WTC11 (cell line): ENCODE data around the gene GNPTG. TPM values are rescaled to one million over a fixed set of nuclear protein-coding genes. Genes with fewer than 3 reads are reported as not detected.

Source experiments
- ATAC-seq: fragments of 200-7000 bp; cut with Tn5 transposase; 2 replicates; pipeline ENCODE4 v1.10.0; 2021; ENCODE audit warnings: mild to moderate bottlenecking, moderate library complexity
- CTCF ChIA-PET: fragments of 300-600 bp; sonication (Branson Sonifier 250); formaldehyde crosslinking; loops from one replicate; lab custom pipeline; 2021; ENCODE audit warnings: antibody characterized with exemption; lab: Charles Lee
- POLR2A ChIA-PET: fragments of 350-600 bp; sonication (Branson Sonifier 250); formaldehyde crosslinking; loops from one replicate; lab custom pipeline; 2021; ENCODE audit warnings: antibody characterized with exemption; lab: Charles Lee
- DNase-seq: peaks from one replicate; pipeline ENCODE4 v3.0.0; 2021; ENCODE audit warnings: low spot score
- H3K27ac Mint-ChIP-seq: 2 replicates; pipeline ENCODE4 v1.8.0; 2021; ENCODE audit warnings: mixed read lengths
- H3K27me3 Mint-ChIP-seq: 2 replicates; pipeline ENCODE4 v1.8.0; 2021; ENCODE audit warnings: low read depth, mild to moderate bottlenecking, moderate library complexity, mixed read lengths
- H3K36me3 Mint-ChIP-seq: 2 replicates; pipeline ENCODE4 v1.8.0; 2021; ENCODE audit warnings: mixed read lengths
- H3K4me1 Mint-ChIP-seq: 2 replicates; pipeline ENCODE4 v1.8.0; 2022; ENCODE audit warnings: mixed read lengths
- H3K4me3 Mint-ChIP-seq: 2 replicates; pipeline ENCODE4 v1.8.0; 2021; ENCODE audit warnings: mild to moderate bottlenecking, moderate library complexity, mixed read lengths
- H3K9me3 Mint-ChIP-seq: 2 replicates; pipeline ENCODE4 v1.8.0; 2021; ENCODE audit warnings: mixed read lengths
- ATF6 ChIP-seq: sonication (generic); formaldehyde crosslinking; IDR thresholded peaks from 2 replicates; pipeline ENCODE4 v1.8.1; 2023; ENCODE audit warnings: mild to moderate bottlenecking, missing genetic modification reagents
- CBFB ChIP-seq: sonication (generic); formaldehyde crosslinking; IDR thresholded peaks from 2 replicates; pipeline ENCODE4 v1.8.1; 2022; ENCODE audit warnings: mild to moderate bottlenecking, low read depth, missing genetic modification reagents
- CREB1 ChIP-seq: sonication (generic); formaldehyde crosslinking; IDR thresholded peaks from 2 replicates; pipeline ENCODE4 v1.8.0; 2023; ENCODE audit warnings: mild to moderate bottlenecking, missing genetic modification reagents
- CTCF ChIP-seq: fragments of 200-600 bp; IDR thresholded peaks from 2 replicates; pipeline ENCODE4 v1.8.0; 2022; ENCODE audit warnings: antibody characterized with exemption
- ESRRA ChIP-seq: sonication (generic); formaldehyde crosslinking; IDR thresholded peaks from 2 replicates; pipeline ENCODE4 v1.8.1; 2022; ENCODE audit warnings: mild to moderate bottlenecking, missing genetic modification reagents, borderline replicate concordance
- GTF2I ChIP-seq: fragments of 250-450 bp; sonication (Bioruptor Pico); conservative IDR thresholded peaks from 2 replicates; pipeline ENCODE4 v1.4.0; 2021; ENCODE audit warnings: mild to moderate bottlenecking
- JAZF1 ChIP-seq: fragments of 250-450 bp; sonication (Bioruptor Pico); IDR thresholded peaks from 2 replicates; pipeline ENCODE4 v1.9.0; 2021; ENCODE audit warnings: moderate library complexity, mild to moderate bottlenecking, inconsistent platforms
- MAX ChIP-seq: sonication (generic); formaldehyde crosslinking; IDR thresholded peaks from 2 replicates; pipeline ENCODE4 v1.8.0; 2022; ENCODE audit warnings: mild to moderate bottlenecking, missing genetic modification reagents
- NFE2L1 ChIP-seq: sonication (generic); formaldehyde crosslinking; IDR thresholded peaks from 2 replicates; pipeline ENCODE4 v1.8.1; 2023; ENCODE audit warnings: missing genetic modification reagents
- PREB ChIP-seq: sonication (generic); formaldehyde crosslinking; IDR thresholded peaks from 2 replicates; pipeline ENCODE4 v1.8.1; 2022; ENCODE audit warnings: mild to moderate bottlenecking, missing genetic modification reagents, moderate library complexity, borderline replicate concordance
- PRRX2 ChIP-seq: fragments of 250-450 bp; sonication (Bioruptor Pico); IDR thresholded peaks from 2 replicates; pipeline ENCODE4 v1.8.0; 2021; ENCODE audit warnings: mild to moderate bottlenecking
- TCF7 ChIP-seq: sonication (generic); formaldehyde crosslinking; IDR thresholded peaks from 2 replicates; pipeline ENCODE4 v1.8.0; 2022; ENCODE audit warnings: mild to moderate bottlenecking, low read depth, missing genetic modification reagents, moderate library complexity
- ZNF416 ChIP-seq: fragments of 250-450 bp; sonication (Bioruptor Pico); IDR thresholded peaks from 2 replicates; pipeline ENCODE4 v1.9.0; 2021; ENCODE audit warnings: mild to moderate bottlenecking, inconsistent platforms
- ZNF671 ChIP-seq: fragments of 250-450 bp; sonication (Bioruptor Pico); IDR thresholded peaks from 2 replicates; pipeline ENCODE4 v1.8.0; 2021; ENCODE audit warnings: mild to moderate bottlenecking
- total RNA-seq: library from RNA; stranded (reverse); gene quantifications from 3 replicates; pipeline ENCODE4 v1.2.3, GENCODE V29; 2021
- TF ChIP-seq, protein P1 (sequence below): sonication (generic); formaldehyde crosslinking; IDR thresholded peaks from 2 replicates; pipeline ENCODE4 v1.8.0; 2022; ENCODE audit warnings: mild to moderate bottlenecking, missing genetic modification reagents
- TF ChIP-seq, protein P2 (sequence below): sonication (generic); formaldehyde crosslinking; IDR thresholded peaks from 2 replicates; pipeline ENCODE4 v1.8.1; 2023; ENCODE audit warnings: mild to moderate bottlenecking, missing genetic modification reagents, borderline replicate concordance
- TF ChIP-seq, protein P3 (sequence below): sonication (generic); formaldehyde crosslinking; IDR thresholded peaks from 2 replicates; pipeline ENCODE4 v1.8.1; 2022; ENCODE audit warnings: low read depth, mild to moderate bottlenecking, moderate library complexity, missing genetic modification reagents, borderline replicate concordance
- TF ChIP-seq, protein P4 (sequence below): sonication (generic); formaldehyde crosslinking; IDR thresholded peaks from 2 replicates; pipeline ENCODE4 v1.8.0; 2022; ENCODE audit warnings: missing genetic modification reagents

Gene GNPTG
- total RNA-seq, 1 experiment from 2014 or later = 35.9 TPM

- TF ChIP-seq MAX (CRISPR knock-in tag) (no peak), ZNF416 (CRISPR knock-in tag) (no peak), PRRX2 (CRISPR knock-in tag) (no peak), CBFB (CRISPR knock-in tag) (no peak), JAZF1 (CRISPR knock-in tag) (no peak), CREB1 (no peak), CTCF (no peak), TCF7 (CRISPR knock-in tag) (no peak), ZNF671 (CRISPR knock-in tag) (no peak), ESRRA (no peak)
- TF ChIP-seq, protein P1, sequence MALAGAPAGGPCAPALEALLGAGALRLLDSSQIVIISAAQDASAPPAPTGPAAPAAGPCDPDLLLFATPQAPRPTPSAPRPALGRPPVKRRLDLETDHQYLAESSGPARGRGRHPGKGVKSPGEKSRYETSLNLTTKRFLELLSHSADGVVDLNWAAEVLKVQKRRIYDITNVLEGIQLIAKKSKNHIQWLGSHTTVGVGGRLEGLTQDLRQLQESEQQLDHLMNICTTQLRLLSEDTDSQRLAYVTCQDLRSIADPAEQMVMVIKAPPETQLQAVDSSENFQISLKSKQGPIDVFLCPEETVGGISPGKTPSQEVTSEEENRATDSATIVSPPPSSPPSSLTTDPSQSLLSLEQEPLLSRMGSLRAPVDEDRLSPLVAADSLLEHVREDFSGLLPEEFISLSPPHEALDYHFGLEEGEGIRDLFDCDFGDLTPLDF (CRISPR knock-in tag) = no peak
- TF ChIP-seq, protein P2, sequence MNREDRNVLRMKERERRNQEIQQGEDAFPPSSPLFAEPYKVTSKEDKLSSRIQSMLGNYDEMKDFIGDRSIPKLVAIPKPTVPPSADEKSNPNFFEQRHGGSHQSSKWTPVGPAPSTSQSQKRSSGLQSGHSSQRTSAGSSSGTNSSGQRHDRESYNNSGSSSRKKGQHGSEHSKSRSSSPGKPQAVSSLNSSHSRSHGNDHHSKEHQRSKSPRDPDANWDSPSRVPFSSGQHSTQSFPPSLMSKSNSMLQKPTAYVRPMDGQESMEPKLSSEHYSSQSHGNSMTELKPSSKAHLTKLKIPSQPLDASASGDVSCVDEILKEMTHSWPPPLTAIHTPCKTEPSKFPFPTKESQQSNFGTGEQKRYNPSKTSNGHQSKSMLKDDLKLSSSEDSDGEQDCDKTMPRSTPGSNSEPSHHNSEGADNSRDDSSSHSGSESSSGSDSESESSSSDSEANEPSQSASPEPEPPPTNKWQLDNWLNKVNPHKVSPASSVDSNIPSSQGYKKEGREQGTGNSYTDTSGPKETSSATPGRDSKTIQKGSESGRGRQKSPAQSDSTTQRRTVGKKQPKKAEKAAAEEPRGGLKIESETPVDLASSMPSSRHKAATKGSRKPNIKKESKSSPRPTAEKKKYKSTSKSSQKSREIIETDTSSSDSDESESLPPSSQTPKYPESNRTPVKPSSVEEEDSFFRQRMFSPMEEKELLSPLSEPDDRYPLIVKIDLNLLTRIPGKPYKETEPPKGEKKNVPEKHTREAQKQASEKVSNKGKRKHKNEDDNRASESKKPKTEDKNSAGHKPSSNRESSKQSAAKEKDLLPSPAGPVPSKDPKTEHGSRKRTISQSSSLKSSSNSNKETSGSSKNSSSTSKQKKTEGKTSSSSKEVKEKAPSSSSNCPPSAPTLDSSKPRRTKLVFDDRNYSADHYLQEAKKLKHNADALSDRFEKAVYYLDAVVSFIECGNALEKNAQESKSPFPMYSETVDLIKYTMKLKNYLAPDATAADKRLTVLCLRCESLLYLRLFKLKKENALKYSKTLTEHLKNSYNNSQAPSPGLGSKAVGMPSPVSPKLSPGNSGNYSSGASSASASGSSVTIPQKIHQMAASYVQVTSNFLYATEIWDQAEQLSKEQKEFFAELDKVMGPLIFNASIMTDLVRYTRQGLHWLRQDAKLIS (CRISPR knock-in tag) = no peak
- TF ChIP-seq, protein P3, sequence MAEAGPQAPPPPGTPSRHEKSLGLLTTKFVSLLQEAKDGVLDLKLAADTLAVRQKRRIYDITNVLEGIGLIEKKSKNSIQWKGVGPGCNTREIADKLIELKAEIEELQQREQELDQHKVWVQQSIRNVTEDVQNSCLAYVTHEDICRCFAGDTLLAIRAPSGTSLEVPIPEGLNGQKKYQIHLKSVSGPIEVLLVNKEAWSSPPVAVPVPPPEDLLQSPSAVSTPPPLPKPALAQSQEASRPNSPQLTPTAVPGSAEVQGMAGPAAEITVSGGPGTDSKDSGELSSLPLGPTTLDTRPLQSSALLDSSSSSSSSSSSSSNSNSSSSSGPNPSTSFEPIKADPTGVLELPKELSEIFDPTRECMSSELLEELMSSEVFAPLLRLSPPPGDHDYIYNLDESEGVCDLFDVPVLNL = no peak
Observed at GRCh38 chr16:1313721-1314369, 37.9 kb upstream of the GNPTG start (continued).

DNA sequence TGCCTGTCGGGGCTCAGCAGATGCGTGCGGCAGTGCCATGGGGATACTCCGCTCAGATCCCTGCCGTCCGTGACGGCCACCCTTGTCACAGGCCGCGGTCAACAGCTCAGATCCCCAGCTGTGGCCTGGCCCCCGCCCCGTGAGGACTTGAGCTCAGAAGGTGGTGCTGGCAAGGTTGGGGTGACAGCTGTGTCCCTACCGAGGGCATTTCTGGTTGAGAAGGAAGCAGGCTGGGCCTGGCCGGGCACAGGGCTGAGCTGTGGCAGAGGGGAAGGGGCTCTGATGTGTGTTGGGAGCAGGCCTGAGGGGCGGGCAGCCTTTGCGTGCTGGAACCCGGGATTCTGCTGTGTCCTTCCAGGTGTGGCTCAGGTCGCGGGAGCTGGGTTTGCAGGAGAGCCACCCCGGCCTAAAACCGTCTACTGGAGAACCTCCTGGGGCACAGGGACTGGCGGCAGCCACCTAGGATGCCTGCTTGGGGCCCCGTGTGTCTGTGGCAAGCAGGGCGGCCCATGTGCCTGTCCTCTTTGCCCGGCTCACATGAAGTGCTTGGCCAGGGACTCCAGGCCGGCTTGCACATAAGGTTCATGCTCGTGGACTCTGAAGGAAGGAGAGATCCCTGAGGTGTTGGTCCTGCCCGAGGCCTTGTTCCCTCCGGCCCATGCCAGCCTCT, 37.2 kb upstream of the GNPTG start:
- POLR2A ChIA-PET = no interaction called here
- no peaks in the 10 kb centered on the region for H3K9me3 Mint-ChIP-seq
- H3K4me1 Mint-ChIP-seq = peaks cover 8% of the 10 kb centered on the region
- no peak overlapping the region for H3K27ac Mint-ChIP-seq
- TF ChIP-seq ATF6 (CRISPR knock-in tag) (no peak), GTF2I (no peak), NFE2L1 (CRISPR knock-in tag) (no peak), PREB (CRISPR knock-in tag) (no peak)
- TF ChIP-seq, protein P4, sequence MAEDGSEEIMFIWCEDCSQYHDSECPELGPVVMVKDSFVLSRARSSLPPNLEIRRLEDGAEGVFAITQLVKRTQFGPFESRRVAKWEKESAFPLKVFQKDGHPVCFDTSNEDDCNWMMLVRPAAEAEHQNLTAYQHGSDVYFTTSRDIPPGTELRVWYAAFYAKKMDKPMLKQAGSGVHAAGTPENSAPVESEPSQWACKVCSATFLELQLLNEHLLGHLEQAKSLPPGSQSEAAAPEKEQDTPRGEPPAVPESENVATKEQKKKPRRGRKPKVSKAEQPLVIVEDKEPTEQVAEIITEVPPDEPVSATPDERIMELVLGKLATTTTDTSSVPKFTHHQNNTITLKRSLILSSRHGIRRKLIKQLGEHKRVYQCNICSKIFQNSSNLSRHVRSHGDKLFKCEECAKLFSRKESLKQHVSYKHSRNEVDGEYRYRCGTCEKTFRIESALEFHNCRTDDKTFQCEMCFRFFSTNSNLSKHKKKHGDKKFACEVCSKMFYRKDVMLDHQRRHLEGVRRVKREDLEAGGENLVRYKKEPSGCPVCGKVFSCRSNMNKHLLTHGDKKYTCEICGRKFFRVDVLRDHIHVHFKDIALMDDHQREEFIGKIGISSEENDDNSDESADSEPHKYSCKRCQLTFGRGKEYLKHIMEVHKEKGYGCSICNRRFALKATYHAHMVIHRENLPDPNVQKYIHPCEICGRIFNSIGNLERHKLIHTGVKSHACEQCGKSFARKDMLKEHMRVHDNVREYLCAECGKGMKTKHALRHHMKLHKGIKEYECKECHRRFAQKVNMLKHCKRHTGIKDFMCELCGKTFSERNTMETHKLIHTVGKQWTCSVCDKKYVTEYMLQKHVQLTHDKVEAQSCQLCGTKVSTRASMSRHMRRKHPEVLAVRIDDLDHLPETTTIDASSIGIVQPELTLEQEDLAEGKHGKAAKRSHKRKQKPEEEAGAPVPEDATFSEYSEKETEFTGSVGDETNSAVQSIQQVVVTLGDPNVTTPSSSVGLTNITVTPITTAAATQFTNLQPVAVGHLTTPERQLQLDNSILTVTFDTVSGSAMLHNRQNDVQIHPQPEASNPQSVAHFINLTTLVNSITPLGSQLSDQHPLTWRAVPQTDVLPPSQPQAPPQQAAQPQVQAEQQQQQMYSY = no peak
- no peaks in the 10 kb centered on the region for H3K27me3 Mint-ChIP-seq
- CTCF ChIA-PET = interaction anchor here (0.6 to 2.8 kb wide), 2 partner anchors 16 kb away, joined by 3 to 8 read pairs; no protein-coding TSS in a partner anchor
- no peak overlapping the region for H3K4me3 Mint-ChIP-seq
- DNase-seq = no peak
- peaks cover 54% of the 10 kb centered on the region for H3K36me3 Mint-ChIP-seq
- no peak for ATAC-seq
